Glutamatergic neuron (in vitro differentiated cells): ENCODE data around the gene TMEM181. TPM values are rescaled to one million over a fixed set of nuclear protein-coding genes. Genes with fewer than 3 reads are reported as not detected.
A peak's percentile ranks its signal among the peaks of the same experiment; 100 is the strongest.

Experiments used
- DNase-seq: peaks from one replicate; pipeline ENCODE4 v3.0.0; 2022
- H3K27ac Mint-ChIP-seq: one replicate; pipeline ENCODE4 v1.8.0; 2020; ENCODE audit warnings: mild to moderate bottlenecking, mixed read lengths, inconsistent platforms; ENCODE audit not compliant: unreplicated experiment
- H3K27me3 Mint-ChIP-seq: one replicate; pipeline ENCODE4 v1.8.0; 2020; ENCODE audit warnings: mild to moderate bottlenecking, moderate library complexity, mixed read lengths, inconsistent platforms; ENCODE audit not compliant: unreplicated experiment
- H3K36me3 Mint-ChIP-seq: one replicate; pipeline ENCODE4 v1.8.0; 2020; ENCODE audit warnings: mild to moderate bottlenecking, mixed read lengths, inconsistent platforms; ENCODE audit not compliant: unreplicated experiment
- H3K4me1 Mint-ChIP-seq: one replicate; pipeline ENCODE4 v1.8.0; 2020; ENCODE audit warnings: mild to moderate bottlenecking, low read depth, mixed read lengths, inconsistent platforms; ENCODE audit not compliant: unreplicated experiment
- H3K4me3 Mint-ChIP-seq: one replicate; pipeline ENCODE4 v1.8.0; 2020; ENCODE audit warnings: mild to moderate bottlenecking, mixed read lengths, inconsistent platforms; ENCODE audit not compliant: unreplicated experiment
- H3K9me3 Mint-ChIP-seq: one replicate; pipeline ENCODE4 v1.8.0; 2020; ENCODE audit warnings: mild to moderate bottlenecking, moderate library complexity, mixed read lengths, inconsistent platforms; ENCODE audit not compliant: unreplicated experiment
- CTCF ChIP-seq: fragments of 200-600 bp; sonication (generic); IDR thresholded peaks from one replicate; pipeline ENCODE4 v1.5.0; 2021; ENCODE audit not compliant: partially characterized antibody, unreplicated experiment
- total RNA-seq: library from RNA; stranded (reverse); fragmentation: NEBNext Ultra II Directional; extraction: Animal tissue kit (Norgen Biotek cat#: 25700); gene quantifications from one replicate; pipeline ENCODE4 v1.2.1, GENCODE V29; 2021; ENCODE audit not compliant: unreplicated experiment

TMEM181 gene
- total RNA-seq, 1 donor from 2014 or later = 44.3 TPM

DNA sequence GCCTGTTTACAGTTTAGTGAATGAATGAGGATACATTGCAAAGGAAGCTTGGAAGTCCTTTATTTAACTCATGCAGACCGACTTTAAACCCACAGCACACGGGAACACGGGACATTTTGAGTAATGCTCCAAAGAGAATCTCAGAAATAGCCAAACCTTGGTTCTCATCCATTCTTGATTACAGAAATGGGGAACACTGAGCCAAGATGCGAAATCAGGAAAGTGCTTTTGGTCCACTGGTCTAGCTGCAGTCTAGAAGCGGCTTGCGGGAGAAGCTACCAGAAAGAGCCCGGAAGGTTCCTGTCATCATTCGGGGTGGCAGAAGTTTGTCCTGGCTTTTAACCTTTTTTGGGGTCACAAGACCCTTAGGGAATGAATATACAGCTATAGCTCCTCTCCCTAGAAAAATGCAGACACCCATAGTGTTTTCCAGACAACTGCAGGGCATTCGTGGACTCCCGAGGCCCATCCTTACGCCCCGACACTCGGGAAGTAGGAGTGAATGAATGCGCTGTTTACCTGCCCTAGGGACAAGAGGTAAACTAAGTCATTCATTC lies 475 bp upstream of the TMEM181 start:
- H3K27ac Mint-ChIP-seq = peak overlapping the region; percentile 70
- H3K4me3 Mint-ChIP-seq = peak overlapping the region; percentile 73
- DNase-seq = no peak
- no peaks in the 10 kb centered on the region for H3K36me3 Mint-ChIP-seq
- H3K4me1 Mint-ChIP-seq = peaks cover 42% of the 10 kb centered on the region
- peaks cover 20% of the 10 kb centered on the region for H3K9me3 Mint-ChIP-seq
- peaks cover 10% of the 10 kb centered on the region for H3K27me3 Mint-ChIP-seq
- no peak for TF ChIP-seq CTCF

DNA sequence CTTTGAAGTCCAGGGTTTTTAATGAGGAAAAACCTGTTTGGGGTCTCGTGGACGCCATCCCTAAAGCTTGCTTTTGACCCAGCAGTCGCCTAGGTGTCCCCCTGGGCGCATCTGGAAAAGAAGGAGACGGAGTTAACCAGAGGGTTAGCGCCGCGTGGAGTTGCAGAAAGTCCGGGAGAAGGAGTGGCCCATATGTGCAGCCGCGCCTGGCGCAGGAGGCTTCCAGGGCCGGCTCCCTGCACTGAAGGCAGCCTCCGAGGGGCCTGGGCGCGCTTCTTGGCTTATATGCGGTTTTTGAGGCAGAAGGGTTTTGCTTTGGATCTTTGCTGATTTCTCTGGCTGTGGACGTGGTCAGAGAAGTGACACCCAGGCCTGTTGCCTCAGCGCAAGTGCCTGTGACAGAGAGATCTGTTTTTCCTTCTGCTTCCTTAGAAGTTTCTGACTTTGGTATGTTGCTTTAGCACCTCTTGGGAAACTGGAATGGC lies 987 bp downstream of the TMEM181 start:
- no peaks in the 10 kb centered on the region for H3K36me3 Mint-ChIP-seq
- peaks cover 14% of the 10 kb centered on the region for H3K27me3 Mint-ChIP-seq
- no peak for DNase-seq
- H3K4me1 Mint-ChIP-seq = peaks cover 42% of the 10 kb centered on the region
- H3K4me3 Mint-ChIP-seq = peak overlapping the region; percentile 97
- H3K9me3 Mint-ChIP-seq = peaks cover 20% of the 10 kb centered on the region
- peak overlapping the region; percentile 92 for H3K27ac Mint-ChIP-seq
- no peak for TF ChIP-seq CTCF

DNA sequence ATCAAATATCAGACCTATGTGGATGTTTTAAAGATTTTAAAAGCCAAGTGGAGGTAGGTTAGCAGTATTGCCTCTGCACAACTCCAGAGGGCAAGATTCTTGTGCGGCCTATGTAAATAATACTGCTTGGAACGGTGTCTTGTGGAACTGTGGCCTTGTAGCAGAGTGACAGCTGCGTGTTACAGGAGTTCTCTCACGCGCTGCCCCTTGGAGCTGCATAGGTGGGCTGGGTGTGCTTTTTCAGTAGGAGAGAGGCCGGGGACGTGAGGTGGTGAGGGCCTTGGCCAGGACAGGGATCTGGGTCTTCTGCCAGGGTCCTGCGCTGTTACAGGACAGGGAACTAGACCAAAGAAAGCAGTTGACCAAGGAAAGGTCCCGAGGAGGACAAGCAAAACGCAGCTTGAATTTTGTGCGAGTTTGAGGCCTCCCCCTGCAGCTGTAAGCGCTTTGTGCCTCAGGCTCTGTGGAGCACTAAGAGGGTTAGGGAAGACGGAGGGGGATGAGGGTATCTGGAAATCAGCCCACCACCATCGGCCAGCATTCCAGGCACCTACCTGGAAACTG lies 1.5 kb downstream of the TMEM181 start:
- no peak for DNase-seq
- peaks cover 17% of the 10 kb centered on the region for H3K27me3 Mint-ChIP-seq
- H3K4me1 Mint-ChIP-seq = peaks cover 43% of the 10 kb centered on the region
- H3K36me3 Mint-ChIP-seq = no peaks in the 10 kb centered on the region
- peak overlapping the region; percentile 92 for H3K27ac Mint-ChIP-seq
- no peak for TF ChIP-seq CTCF
- H3K9me3 Mint-ChIP-seq = peaks cover 18% of the 10 kb centered on the region
- H3K4me3 Mint-ChIP-seq = peak overlapping the region; percentile 97

DNA sequence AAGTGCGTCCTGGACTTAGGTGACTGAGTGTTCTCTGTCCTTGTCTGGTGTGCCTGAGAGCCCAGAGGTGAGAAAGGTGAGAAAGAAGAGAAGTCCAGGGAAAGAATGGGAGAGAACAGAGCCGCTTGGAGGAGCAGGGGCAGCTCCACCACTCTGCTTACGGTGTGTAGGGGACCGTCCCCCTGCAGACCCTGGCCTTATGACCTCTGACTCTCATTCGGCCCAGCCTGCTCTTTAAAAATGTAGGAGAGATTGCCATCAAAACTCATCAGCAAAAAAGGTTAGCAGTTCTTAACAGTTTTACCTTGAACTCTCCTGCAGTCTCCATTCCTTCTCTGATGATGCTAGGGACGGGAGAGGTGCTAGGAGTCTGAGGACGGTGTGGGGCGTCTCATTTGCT lies 2.0 kb downstream of the TMEM181 start:
- Mint-ChIP-seq H3K27me3 (peaks cover 17% of the 10 kb centered on the region), H3K9me3 (peaks cover 18% of the 10 kb centered on the region), H3K4me1 (peaks cover 47% of the 10 kb centered on the region), H3K4me3 (peak overlapping the region; percentile 97), H3K27ac (peak overlapping the region; percentile 92), H3K36me3 (no peaks in the 10 kb centered on the region)
- no peak for DNase-seq
- no peak for TF ChIP-seq CTCF

- no peak for DNase-seq
- Mint-ChIP-seq H3K27me3 (peaks cover 17% of the 10 kb centered on the region), H3K9me3 (peaks cover 14% of the 10 kb centered on the region), H3K27ac (no peak overlapping the region), H3K4me1 (peaks cover 51% of the 10 kb centered on the region), H3K36me3 (no peaks in the 10 kb centered on the region), H3K4me3 (no peak overlapping the region)
- TF ChIP-seq CTCF = no peak
Measured at GRCh38 chr6:158564243-158565121, 4.6 kb downstream of the TMEM181 start.
